Astrocyte of the cerebellum (primary cell): ENCODE results near the gene MAPKAP1.

Experiments used
- DNase-seq: peaks from one replicate; pipeline ENCODE4 v3.0.0-alpha.2; 2011; ENCODE audit warnings: low read depth
- H3K4me3 ChIP-seq: 2 replicates; pipeline ENCODE4 v1.5.1; 2011; ENCODE audit warnings: mild to moderate bottlenecking, low read depth, low read length, moderate library complexity
- CTCF ChIP-seq: IDR thresholded peaks from 2 replicates; pipeline ENCODE4 v1.5.1; 2012; ENCODE audit warnings: low read length, low read depth, moderate library complexity, mild to moderate bottlenecking; ENCODE audit errors: missing control alignments
- in situ Hi-C: cut with HindIII; loops from 2 replicates; pipeline ENCODE4 v1.10.0; 2017; ENCODE audit warnings: low sequenced_read_pairs

The MAPKAP1 gene

DNA sequence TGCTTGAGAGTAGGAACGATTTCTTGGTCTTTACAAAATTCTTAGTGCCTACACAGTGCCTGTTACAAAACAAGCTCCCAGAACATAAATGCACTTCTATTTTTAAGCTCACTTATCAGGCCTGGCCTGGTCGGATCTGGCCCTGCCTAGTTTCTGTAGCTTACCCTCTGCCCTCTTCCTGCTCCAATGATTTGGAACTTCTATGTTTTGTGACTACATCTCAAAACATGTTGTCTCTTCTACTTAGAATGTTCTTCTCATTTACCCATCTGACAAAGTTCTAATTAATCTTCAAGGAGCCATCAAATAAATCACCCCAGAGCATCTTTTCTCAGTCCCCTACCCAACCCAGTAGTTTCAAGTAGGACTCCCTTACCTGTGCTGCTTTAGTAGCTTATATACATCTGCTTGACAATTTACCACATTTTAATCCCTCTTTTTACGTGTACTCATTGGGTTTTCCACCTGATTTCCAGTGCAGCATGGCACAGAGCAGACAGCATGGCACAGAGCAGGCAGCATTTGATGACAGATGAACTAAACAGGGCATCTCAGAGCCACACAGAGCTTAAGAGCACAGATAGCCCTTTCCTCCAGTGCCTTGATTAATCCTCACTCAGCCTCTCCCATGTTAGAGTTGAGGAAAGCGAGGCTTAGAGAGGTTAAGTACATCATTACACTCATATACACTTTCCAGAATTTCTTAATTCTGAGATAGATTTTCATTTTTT is 171.9 kb downstream of the MAPKAP1 start:
- no peak overlapping the region for H3K4me3 ChIP-seq
- DNase-seq: no peak
- in situ Hi-C loops: no loop called here
- no peak for TF ChIP-seq CTCF

GRCh38 chr9:125532812-125533594 is 174.0 kb downstream of the MAPKAP1 start:
- no peak for DNase-seq
- no peak for TF ChIP-seq CTCF
- in situ Hi-C loops: no loop called here
- no peak overlapping the region for H3K4me3 ChIP-seq

- DNase-seq: no peak
- no peak overlapping the region for H3K4me3 ChIP-seq
- no peak for TF ChIP-seq CTCF
- in situ Hi-C loops: no loop called here
Observed at GRCh38 chr9:125532412-125532811, 174.6 kb downstream of the MAPKAP1 start.

DNA sequence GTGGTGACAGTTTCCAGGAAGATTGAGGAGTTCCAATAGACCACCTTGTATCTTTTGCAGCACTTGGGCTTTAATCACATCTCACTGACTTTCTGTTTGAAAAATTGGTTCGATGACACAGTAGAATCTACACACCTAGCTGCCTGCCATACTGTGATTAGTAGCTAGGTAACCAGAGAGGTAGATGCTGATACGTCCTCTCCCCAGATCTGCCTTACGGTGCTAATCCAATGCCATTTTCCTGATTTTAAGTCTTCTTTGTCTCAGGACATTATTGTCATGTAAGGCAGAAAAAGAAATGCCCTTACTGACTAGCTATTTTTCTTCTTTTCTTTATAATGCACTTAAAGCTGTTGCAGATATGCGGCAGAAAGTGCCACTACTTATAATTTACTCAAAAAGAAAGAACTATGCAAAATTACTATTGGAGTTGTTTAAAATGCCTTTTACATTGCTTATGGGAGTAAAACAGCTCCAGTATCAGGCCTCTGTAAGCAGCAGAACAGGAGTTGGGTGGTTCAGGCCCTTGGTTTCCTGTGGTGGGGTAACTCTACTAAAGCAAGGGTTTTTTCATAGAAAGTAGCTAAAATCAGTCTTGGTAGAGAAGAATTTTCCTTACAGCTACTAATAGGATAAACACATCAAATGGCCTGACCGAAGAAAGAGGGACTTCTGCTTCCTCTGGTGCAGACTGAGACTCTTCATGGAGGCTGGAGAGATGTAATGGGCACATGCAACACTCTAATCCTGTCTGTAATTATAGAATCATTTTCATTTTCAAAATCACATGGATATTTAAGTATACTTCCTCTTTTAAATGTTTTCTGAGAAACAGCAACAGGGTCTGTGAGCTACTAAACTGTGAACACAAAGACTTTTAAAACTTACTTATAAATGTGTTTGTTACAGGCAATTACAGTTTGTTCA is 177.2 kb downstream of the MAPKAP1 start:
- no peak for TF ChIP-seq CTCF
- in situ Hi-C loops: no loop called here
- no peak for DNase-seq
- no peak overlapping the region for H3K4me3 ChIP-seq

DNA sequence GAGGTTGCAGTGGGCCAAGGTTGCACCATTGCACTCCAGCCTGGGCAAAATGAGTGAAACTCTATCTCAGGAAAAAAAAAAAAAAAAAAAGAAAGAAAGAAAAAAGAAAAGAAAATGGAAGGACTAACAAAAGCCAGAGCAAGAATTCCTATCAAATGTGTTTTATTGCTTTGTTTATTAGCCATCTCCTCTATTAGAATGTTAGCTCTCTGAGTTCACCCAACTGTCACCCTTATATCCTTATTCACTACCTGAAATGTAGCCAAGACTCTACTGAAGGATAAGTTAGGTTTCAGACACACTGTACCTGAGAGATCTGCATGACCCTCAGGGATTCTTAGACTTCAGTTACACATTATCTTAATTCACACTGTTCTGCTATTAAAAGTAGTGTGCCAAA is 177.9 kb downstream of the MAPKAP1 start:
- TF ChIP-seq CTCF: no peak
- in situ Hi-C loops: no loop called here
- DNase-seq: no peak
- no peak overlapping the region for H3K4me3 ChIP-seq

- H3K4me3 ChIP-seq: no peak overlapping the region
- TF ChIP-seq CTCF: no peak
- DNase-seq: no peak
- in situ Hi-C loops: no loop called here
Observed at GRCh38 chr9:125527471-125528002, 179.5 kb downstream of the MAPKAP1 start.
